Esophagus (tissue), 2 donors: ENCODE measurements around the gene MED12L. TPM values are rescaled to one million over a fixed set of nuclear protein-coding genes. Genes with fewer than 3 reads are reported as not detected.

Experiments used
- H3K27ac ChIP-seq, 2 donors: one replicate each; pipeline ENCODE4 v1.5.1; 2013; ENCODE audit warnings: low read depth in 2 of 2, mild to moderate bottlenecking in 2 of 2, inconsistent platforms in 1 of 2, low read length in 1 of 2, moderate library complexity in 1 of 2
- H3K27me3 ChIP-seq, 2 donors: one replicate each; pipeline ENCODE4 v1.6.1; 2013; ENCODE audit warnings: low read length in 2 of 2, control low read depth in 1 of 2, mild to moderate bottlenecking in 1 of 2; ENCODE audit not compliant: insufficient read depth in 2 of 2, control insufficient read depth in 1 of 2
- H3K36me3 ChIP-seq, 2 donors: one replicate each; pipeline ENCODE4 v1.6.1; 2013; ENCODE audit warnings: low read length in 1 of 2; ENCODE audit not compliant: control insufficient read depth in 2 of 2, insufficient read depth in 2 of 2
- H3K4me1 ChIP-seq, 2 donors: one replicate each; pipeline ENCODE4 v1.6.1; 2013; ENCODE audit warnings: low read length in 1 of 2; ENCODE audit not compliant: control insufficient read depth in 2 of 2, insufficient read depth in 2 of 2
- H3K4me3 ChIP-seq, 2 donors: one replicate each; pipeline ENCODE4 v1.5.1; 2013; ENCODE audit warnings: low read length in 2 of 2, mild to moderate bottlenecking in 2 of 2, low read depth in 1 of 2, moderate library complexity in 1 of 2
- H3K9me3 ChIP-seq, 2 donors: one replicate each; pipeline ENCODE4 v1.6.1; 2013; ENCODE audit warnings: mild to moderate bottlenecking in 2 of 2, low read depth in 1 of 2, low read length in 1 of 2, moderate library complexity in 1 of 2; ENCODE audit not compliant: control insufficient read depth in 2 of 2, insufficient read depth in 1 of 2
- WGBS, 2 donors: extraction: QIAGEN DNeasy Blood & Tissue Kit; methylation state at CpG; one replicate each; pipeline ENCODE4 v1.1.7; 2013; 5-methylcytosine and 5-hydroxymethylcytosine counted together
- polyA plus RNA-seq, 2 donors: library from polyadenylated mRNA; stranded (reverse); fragments of 200-250 nt; gene quantifications; one replicate each; pipeline ENCODE4 v1.2.3, GENCODE V29; 2013
- donor health status: healthy with polysubstance abuse.
- donor health status: Bipolar disorder and iron deficiency.

Gene MED12L
- polyA plus RNA-seq, 2 donors, result 0.05 to 0.08 TPM

DNA sequence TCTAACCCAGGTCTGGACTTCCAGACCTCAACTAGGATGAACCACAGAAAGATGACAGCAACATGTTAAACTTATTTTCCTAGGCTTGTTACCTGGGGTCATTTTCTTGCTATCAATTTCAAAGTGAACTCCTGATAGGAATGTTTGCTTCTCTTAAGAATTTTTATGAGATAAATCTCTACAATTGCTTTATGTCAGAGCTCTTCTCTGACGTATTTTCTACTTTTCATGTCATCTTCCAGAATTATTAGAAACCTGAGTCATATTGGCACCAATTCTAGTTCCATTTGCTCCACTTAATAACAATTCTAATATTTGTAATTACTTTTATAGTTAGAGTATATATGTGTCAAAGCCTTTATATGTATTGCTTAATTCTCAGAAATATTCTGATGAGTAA lies 377.5 kb downstream of the MED12L start:
- H3K9me3 ChIP-seq, result no peaks in the 10 kb centered on the region
- H3K27ac ChIP-seq, result no peak overlapping the region
- no peaks in the 10 kb centered on the region for H3K36me3 ChIP-seq
- no peak overlapping the region for H3K4me3 ChIP-seq
- WGBS, 2 donors, result 66 to 76% methylated on average over 1 of the region's 1 CpG
- H3K4me1 ChIP-seq, result peaks cover 0 to 3% of the 10 kb centered on the region in 2 donors
- H3K27me3 ChIP-seq, result no peaks in the 10 kb centered on the region

DNA sequence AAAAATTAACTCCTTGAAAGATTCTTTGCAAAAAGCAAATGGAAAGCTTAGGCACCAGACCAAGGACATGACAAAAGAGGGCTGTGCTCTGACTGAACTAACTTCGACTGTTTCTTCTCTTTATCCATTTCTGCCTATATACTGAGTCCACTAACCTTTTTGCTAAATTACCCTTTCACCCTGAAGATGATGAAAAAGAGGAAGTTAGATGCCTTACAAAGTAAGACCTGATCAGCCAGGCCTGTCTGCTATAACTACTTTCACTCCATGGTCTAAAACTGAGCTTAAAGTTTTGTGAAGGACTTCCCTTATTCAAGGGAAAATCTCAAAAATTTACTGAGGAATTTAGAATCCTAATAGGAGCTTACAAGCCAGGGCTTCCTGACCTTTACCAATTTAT lies 381.6 kb downstream of the MED12L start:
- Histone ChIP-seq H3K4me3 (no peak overlapping the region), H3K4me1 (no peaks in the 10 kb centered on the region), H3K27ac (no peak overlapping the region), H3K36me3 (no peaks in the 10 kb centered on the region), H3K27me3 (no peaks in the 10 kb centered on the region), H3K9me3 (no peaks in the 10 kb centered on the region)
- WGBS, 2 donors, result 82 to 86% methylated on average over 1 of the region's 1 CpG

DNA sequence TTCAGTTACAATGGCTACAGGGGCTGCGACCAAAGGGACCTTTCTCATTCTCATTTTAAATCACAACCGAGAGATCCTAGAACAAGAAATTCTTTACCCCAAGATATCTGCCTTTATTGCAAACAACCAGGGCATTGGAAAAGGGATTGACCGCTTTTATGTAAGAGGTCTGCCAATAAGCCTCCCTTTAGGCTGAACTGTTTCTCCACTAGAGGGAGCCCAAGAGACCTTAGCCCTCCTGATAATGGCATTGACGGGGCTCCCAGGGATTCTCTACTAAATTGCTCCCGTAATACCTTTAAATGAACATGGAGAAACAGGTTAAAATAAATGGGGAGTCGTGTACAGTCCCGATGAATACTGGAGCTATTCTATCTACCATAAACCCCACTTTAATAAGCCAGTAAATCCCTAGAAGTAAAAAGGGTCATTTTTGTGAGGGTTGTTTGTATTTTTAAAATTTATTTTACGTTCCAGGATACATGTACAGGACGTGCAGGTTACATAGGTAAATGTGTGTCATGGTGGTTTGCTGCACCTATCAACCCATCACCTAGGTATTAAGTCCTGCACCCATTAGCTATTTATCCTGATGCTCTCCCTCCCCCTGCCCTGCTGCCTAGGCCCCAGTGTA lies 382.9 kb downstream of the MED12L start:
- Histone ChIP-seq H3K4me1 (no peaks in the 10 kb centered on the region), H3K27me3 (no peaks in the 10 kb centered on the region), H3K36me3 (no peaks in the 10 kb centered on the region), H3K4me3 (no peak overlapping the region), H3K9me3 (no peaks in the 10 kb centered on the region), H3K27ac (no peak overlapping the region)
- 50 to 53% methylated on average over 9 of the region's 9 CpGs for WGBS, 2 donors

GRCh38 chr3:151476344-151477018 lies 391.0 kb downstream of the MED12L start:
- no peaks in the 10 kb centered on the region for H3K36me3 ChIP-seq
- H3K9me3 ChIP-seq, result peaks cover 0 to 4% of the 10 kb centered on the region in 2 donors
- no peak overlapping the region for H3K27ac ChIP-seq
- peaks cover 0 to 3% of the 10 kb centered on the region in 2 donors for H3K4me1 ChIP-seq
- H3K4me3 ChIP-seq, result no peak overlapping the region
- no peaks in the 10 kb centered on the region for H3K27me3 ChIP-seq
- 82 to 89% methylated on average over 7 of the region's 7 CpGs for WGBS, 2 donors

- Histone ChIP-seq H3K27ac (no peak overlapping the region), H3K4me3 (no peak overlapping the region), H3K36me3 (no peaks in the 10 kb centered on the region), H3K9me3 (peaks cover 0 to 4% of the 10 kb centered on the region in 2 donors), H3K27me3 (no peaks in the 10 kb centered on the region), H3K4me1 (peaks cover 0 to 3% of the 10 kb centered on the region in 2 donors)
- 76 to 79% methylated on average over 2 of the region's 2 CpGs for WGBS, 2 donors
Observed at GRCh38 chr3:151477591-151478334, 392.3 kb downstream of the MED12L start.

GRCh38 chr3:151478335-151478697 lies 392.9 kb downstream of the MED12L start:
- Histone ChIP-seq H3K4me3 (no peak overlapping the region), H3K9me3 (peaks cover 0 to 4% of the 10 kb centered on the region in 2 donors), H3K27ac (no peak overlapping the region), H3K4me1 (peaks cover 0 to 3% of the 10 kb centered on the region in 2 donors), H3K36me3 (no peaks in the 10 kb centered on the region), H3K27me3 (no peaks in the 10 kb centered on the region)
- 56 to 71% methylated on average over 1 of the region's 1 CpG for WGBS, 2 donors

GRCh38 chr3:151479452-151479851 lies 394.0 kb downstream of the MED12L start:
- 35 to 40% methylated on average over 1 of the region's 1 CpG for WGBS, 2 donors
- Histone ChIP-seq H3K9me3 (peaks cover 0 to 4% of the 10 kb centered on the region in 2 donors), H3K4me1 (peaks cover 0 to 3% of the 10 kb centered on the region in 2 donors), H3K27me3 (no peaks in the 10 kb centered on the region), H3K27ac (no peak overlapping the region), H3K36me3 (no peaks in the 10 kb centered on the region), H3K4me3 (no peak overlapping the region)

DNA sequence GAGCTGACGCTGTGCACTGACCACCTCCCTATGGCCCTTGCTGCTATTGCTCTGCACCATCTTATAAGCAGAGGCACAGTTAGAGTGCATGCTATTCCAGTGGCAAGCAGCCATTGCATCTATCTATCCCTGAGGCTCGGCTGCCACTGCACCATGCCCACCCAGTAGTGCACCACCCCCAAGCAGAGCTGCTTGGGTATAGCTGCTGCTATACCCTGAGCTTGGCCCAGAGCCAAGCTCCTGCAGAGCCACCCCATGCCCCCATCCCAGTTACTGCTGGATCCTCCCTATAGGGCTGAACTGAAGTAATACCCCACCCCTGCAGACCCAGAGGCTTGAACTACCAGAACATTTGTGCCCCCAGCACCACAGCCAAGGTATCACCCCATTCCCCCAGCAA lies 395.0 kb downstream of the MED12L start:
- H3K9me3 ChIP-seq, result peaks cover 0 to 4% of the 10 kb centered on the region in 2 donors
- H3K4me3 ChIP-seq, result no peak overlapping the region
- H3K27me3 ChIP-seq, result no peaks in the 10 kb centered on the region
- no peak overlapping the region for H3K27ac ChIP-seq
- 91 to 94% methylated on average over 2 of the region's 2 CpGs for WGBS, 2 donors
- H3K4me1 ChIP-seq, result peaks cover 0 to 3% of the 10 kb centered on the region in 2 donors
- H3K36me3 ChIP-seq, result no peaks in the 10 kb centered on the region

GRCh38 chr3:151483488-151483887 lies 398.0 kb downstream of the MED12L start:
- WGBS, 2 donors, result 90 to 93% methylated on average over 1 of the region's 1 CpG
- H3K27ac ChIP-seq, result no peak overlapping the region
- H3K4me1 ChIP-seq, result peaks cover 0 to 3% of the 10 kb centered on the region in 2 donors

More at GRCh38 chr3:151483488-151483887, 398.0 kb downstream of the MED12L start:
- Histone ChIP-seq H3K27me3 (no peaks in the 10 kb centered on the region), H3K36me3 (no peaks in the 10 kb centered on the region), H3K9me3 (peaks cover 0 to 4% of the 10 kb centered on the region in 2 donors), H3K4me3 (no peak overlapping the region)
